ENCODE data around the gene PAEP.

The PAEP gene

DNA sequence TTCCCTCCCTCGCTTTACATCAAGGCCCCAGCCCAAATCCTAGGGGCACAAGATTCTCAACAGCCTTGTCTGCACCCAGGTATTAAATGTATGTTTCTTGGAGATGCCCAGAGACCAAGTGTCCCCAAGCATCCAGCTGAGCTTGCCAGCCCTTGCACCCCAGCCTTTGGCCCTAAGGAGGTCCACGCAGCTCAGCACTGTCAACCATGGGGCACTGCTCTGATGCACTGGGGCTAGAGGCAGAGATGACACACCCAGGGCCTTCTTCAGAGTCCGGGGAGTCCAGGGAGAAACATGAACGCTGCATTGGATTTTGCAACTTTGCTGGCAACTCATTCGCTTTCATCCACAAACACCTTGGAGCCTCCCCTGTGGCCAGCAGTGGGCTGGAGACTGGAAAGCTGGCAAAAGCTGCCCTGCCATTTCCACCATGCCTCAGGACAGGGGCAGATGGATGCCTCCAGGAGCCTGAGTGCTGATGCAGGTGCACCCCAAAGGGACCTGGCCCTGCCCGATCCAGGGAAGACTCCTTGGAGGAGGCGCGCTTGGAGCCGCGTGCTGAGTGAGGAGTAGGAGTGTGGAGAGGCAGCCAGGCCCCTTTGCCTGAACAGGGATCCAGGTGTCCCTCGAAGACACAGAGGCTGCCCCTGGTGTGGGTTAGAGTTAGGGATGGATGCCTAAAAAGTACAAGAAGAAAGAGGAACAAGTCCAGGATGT is 19.3 kb downstream of the PAEP start:
- DNase-seq, result no peak

DNA sequence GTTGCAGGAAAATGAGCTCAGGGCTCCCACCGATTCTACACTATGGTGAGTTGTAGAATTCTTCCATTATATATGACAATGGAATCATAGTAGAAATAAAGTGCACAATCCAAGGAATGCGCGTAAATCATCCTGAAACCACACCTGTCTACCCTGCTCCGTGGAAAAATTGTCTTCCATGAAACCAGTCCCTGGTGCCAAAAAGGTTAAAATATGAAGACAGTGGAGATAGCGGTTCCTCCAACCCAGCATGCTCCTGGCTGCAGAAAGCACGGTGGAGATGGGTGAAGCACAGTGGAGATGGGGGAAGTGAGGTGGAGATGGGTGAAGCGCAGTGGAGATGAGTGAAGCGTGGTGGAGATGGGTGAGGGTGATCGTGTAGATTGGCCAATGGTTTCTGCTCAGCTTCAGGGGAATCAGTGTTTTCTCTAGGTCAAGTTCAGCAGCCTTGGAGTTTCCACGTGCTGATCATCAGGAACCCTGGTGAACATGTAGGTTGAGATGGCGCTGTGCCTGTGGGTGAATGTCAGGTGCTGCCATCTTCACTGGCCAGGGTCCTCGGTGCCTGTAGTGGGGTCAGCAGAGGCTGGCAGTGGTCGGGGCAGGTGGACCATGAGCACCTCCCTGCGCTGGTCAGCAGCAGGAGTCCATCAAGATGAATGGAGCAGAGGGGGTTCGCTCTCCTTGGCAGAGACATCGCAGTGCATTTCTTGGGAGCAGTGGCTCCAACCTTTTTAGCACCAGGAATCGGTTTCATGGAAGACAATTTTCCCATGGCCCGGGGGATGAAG is 20.3 kb downstream of the PAEP start:
- DNase-seq, result no peak

DNA sequence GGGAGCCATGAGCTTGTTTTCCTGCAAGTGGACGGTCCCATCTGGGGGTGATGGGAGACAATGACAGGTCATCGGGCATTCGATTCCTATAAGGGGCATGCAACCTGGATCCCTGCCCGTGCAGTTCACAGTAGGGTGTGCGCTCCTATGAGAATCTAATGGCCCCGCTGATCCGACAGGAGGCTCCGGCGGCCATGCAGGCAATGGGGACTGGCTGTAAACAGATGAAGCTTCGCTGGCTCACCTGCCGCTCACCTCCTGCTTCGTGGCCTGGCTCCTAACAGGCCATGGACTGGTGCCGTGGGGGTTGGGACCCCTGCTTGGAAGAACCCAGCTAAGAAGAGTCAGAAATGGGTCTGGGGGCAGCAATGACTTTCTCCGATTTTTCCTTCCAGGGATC is 21.0 kb downstream of the PAEP start:
- DNase-seq, result no peak

DNA sequence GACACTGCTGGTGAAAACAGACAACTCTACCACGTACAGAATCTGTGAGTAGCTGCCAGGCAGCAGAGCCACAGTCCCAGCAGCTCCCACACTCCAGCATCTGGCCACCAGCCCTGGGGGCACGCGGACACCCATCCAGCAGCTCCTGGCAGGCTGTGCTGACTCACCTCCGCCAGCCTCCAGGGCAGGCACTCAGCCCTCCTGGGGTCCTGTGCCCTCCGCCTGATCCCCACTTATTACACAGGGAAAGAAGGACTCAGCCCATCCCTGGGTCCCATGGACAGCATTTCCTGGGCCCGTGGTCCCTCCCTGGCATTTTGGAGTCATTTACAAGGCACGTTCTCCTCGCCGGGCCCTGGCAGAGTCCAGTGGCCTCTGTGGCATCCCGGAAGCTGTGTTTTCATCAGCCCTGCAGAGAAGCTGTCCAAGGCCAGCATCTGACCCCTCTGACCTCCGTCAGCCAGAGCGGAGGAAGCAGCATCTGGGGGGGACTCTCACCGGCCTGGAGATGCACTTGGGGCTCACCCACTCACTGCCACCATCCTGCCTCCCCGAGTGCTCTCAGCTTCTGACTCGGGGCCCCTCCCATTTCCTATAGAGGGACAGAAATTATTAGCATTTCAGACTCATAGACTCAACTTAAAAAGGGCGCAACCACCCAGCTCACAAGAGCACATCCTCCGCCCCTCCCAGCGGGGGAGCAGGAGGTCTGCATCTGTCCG is 21.6 kb downstream of the PAEP start:
- no peak for DNase-seq

DNA sequence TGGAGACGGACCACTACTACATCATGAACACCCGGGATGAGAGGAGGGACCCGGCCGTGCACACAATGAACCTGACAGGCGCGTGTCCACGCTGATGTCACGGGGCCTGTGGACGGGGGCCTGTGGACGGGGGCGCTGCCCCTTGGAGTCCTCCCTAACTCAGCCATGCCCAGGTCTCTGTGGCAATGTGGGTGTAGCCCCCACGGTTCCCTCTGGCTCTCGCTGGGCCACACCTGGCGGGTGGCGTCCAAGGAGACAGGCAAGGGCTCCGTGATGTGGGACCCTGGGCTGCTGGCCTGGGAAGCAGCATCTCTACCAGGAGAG is 22.1 kb downstream of the PAEP start:
- no peak for DNase-seq

DNA sequence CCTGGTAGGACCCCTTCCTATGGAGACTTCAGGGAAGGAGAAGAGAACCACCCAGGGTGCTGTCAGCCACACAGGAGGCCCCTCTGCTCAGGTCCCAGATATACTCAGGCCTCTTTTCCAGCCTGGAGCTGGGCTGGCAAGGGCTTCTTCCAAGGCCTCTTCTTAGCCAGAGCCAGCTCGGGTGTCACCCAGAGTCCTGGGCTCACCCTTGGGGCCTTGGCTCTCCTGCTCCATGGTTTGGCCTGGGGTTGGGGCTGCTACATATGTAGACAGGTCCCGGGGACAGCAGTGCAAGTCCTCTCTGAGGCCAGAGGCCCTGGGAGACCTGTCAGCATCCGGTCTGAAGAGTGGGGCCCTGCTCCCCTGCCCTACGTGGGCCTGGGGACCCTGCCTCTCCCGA is 22.8 kb downstream of the PAEP start:
- no peak for DNase-seq

DNA sequence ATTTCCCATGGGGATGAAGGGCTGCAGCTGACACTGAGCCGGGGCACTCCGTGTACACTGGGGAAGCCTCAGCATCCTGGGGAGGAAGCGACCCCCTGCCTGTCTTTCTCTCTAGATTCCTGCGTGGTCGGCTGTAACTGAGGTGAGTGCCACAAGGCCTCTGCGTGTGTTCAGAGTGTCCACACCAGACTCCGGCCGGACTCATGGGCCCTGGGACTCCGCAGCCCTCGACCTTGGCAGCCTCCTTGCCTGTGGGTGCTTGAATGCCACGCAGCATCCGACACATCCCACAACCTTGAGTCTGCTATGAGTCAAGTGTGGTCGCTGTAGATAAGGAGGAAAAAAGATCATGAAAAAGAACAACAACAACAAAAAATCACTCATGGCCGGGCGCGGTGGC is 23.4 kb downstream of the PAEP start:
- no peak for DNase-seq

DNA sequence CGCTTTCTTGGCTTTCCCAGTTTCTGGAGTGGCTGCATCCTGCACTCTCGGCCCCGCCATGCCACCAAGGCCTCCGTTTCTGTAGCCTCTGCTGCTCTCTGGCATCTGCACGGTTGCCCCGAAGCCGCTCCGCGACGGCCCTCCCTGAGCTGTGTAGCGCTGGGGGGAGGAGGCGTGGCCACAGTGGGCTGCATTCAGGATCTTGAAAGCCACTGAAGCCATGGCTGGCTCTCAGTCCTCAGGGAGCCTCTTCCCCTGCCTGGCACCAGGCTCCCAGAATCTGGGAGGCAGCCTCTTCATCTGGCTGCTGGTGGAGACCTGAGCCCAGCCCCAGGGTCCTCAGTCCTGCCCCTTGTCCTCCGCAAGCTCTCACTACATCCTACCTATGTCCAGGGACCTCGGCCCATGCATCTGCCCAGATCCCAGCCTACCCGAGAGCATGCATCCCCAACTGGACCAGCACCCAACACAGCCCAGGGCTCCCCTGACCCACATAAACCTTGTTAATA is 25.1 kb downstream of the PAEP start:
- no peak for DNase-seq

DNA sequence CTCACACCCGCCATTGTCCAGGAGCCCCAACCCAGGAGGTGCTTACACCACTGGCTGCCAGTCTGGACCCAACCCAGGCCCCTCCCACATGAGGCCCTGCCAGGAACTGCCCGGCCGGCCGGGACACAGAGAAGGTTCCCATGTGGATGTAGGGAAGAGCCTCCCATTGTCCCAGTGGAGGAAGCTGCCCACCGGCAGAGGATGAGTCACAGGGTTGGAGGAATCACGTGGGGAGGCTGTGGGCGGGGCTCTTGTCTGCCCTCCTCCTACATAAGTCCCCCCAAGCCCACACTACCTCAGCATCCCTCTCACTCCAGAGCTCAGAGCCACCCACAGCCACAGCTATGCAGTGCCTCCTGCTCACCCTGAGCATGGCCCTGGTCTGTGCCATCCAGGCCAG is 26.1 kb downstream of the PAEP start:
- DNase-seq, result no peak

DNA sequence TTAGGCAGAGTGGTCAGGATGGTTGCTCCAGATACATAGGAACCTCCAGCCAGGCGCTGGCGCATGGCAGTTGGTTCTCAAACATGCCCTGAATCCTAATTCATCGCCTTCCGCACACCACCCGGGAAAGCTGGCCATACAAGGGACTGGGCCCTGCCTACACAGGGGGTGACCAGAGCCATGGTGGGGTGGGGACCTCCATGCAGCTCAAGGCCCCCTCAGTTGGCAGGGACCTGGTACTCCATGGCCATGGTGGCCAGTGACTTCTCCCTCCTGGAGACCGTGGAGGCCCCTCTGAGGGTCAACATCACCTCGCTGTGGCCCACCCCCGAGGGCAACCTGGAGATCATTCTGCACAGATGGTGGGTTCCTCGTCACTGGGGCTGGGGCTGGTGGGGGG is 26.8 kb downstream of the PAEP start:
- no peak for DNase-seq

DNA sequence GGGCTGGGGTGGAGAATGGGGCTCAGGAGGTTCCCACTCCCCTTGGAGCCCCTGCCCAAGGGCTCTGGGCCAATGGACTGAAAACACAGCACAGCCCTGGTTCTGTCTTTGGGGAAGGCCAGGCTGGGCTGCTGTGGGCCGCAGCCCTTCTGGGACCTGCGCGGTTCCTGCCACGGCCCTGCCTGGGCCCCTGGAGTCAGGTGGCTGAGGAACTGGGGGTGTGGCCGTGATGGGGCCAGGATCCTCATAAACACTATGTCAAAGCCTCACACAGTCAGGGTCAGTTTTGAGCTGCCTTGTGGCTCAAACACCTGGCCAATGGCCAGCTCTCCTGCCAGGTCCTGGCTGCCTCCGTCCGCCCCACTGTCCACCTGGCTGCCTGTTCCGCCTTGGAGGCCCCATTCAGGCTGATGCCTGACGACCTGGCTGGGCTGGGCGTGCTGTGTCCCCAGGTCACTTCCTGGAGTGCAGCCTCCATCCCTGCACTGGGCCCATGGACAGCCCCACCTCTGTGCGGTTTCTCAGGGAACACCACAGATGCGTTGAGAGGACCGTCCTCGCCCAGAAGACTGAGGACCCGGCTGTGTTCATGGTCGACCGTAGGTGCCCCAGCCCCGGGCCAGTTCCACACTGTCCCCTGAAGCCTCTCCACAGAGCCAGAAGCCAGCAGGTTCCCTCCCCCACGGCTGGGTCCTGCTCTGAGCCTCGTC is 27.5 kb downstream of the PAEP start:
- no peak for DNase-seq

DNA sequence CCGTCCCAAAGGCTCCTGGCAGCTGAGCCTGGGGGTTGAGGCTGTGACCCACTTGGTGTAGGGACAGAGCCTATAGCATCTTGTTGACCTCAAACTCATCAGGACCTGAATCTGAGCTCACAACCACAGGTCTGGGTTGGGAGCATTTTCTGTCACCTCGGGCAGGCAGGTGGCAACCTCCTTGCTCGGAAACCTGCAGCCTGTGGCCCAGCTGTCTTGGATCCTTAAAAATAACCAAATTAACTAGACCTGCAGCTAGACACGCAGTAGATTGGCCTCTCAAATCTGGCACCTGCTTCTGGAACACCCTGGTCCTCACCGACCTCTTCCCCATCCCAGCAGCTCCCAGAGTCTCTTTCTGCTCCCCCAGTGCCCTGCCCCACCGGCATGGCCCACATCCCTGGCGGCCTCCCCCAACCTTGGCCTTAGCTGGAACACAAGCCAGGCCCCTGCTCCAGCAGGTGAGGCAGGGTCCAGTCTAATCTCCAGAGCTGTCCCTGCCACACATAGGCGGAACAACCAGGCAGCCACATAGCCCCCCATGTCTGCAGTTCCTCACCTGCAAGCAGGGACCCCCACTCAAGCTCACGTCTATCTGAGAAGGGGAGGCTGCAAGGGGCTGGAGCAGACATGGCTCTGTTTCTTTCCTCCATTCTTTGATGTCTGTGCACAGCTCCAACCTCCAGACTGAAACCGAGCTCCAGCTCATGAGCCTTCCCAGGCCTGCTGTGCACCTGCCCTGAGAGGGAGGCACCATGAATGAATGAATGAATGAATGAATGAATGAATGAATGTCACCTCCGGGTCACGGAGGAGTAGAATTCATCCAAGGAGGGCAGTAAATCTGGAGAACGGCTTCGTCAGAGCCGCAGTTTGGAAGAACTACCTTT is 28.3 kb downstream of the PAEP start:
- no peak for DNase-seq

DNA sequence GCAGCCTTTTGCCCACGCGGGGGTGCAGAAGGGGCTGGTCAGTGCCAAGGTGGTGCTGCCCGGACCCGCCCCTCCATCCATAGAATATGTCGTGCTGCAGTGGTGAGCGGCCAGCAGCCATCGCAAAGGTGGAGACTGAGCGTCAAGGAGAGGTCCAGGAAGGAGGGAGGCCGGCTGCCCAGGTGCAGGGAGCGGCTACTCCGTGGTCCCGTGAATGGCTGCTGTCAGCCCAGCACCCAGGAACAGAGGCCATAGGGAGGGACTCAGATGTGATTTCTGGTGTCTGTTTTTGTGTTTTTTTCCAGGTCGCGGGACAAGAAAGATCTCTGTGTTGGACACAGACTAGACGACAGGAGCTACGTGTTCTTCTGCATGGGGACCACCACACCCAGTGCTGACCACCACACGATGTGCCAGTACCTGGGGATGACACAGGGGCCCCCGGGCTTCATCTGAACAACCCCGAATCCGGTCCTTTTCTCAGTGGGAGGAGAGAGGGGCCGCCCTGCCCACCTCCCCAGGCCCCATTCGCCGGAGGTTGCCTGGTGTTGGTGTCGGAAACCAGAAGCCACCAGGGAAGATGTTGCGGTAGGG is 29.0 kb downstream of the PAEP start:
- DNase-seq, result no peak

DNA sequence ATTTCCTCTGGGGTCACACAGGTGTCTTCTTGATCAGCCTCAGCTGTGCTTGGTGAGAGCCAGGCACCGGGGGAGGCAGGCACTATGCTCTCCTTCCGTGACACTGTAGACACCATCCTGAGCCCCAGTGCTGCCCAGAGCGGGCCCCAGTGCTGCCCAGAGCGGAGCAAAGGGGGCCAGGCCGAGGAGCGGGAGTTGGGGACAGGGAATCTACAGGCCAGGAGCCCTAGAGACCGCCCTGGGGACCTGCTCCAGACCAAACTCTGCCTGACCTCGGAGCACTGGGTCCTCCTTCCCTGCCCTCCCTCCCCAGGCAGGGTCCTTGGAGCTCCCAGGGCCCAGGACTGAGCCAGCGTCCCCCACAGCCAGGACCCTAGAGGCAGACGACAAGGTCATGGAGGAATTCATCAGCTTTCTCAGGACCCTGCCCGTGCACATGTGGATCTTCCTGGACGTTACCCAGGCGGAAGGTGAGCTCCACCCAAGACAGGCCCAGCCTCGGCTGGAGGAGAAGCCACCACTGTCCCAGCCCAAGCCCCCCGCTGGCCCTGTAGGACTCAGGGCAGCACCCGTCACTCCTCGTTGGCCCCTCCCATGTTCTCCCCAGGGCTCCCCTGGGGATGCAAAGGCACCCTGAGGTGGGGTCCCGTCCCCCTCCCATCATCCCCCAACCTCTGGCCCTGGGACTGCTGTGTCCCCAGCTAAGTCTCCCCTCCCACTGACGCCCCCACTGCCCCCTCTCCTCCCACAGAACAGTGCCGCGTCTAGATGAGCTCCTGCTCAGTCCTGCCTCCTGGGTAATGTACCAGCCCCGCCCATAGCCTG is 30.2 kb downstream of the PAEP start:
- no peak for DNase-seq

DNA sequence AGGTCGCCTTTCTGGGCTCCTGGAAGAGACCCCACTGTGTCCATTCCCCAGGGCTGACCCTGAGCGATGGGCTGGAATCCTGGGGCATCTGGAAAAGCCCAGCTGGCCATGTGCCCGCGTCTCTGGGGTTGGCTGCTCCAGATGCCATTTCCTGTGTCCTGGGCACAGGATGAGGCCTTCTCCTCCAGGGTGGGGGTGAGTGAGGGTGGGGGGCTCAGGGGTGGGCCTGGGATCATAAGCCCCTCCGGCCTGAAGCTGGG is 30.7 kb downstream of the PAEP start:
- DNase-seq, result no peak

DNA sequence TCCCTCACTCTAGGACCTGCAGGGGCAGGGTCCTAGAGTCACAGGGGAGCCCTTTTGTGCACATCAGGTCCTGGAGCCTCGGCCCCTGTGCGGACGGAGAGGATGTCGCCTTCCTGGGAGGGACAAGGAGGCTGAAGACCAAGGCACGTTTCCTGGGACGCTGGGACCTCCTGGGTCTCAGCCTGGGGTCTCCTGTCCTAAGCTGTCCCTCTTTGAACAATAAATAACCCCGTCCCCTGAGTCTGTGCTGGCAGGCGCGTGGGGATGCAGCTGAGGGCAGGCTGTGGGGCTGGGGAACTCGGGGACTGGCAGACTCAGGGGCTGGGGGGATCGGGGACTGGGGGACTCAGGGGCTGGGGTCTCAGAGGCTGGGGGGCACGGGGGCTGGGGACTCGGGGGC is 31.1 kb downstream of the PAEP start:
- no peak for DNase-seq

DNA sequence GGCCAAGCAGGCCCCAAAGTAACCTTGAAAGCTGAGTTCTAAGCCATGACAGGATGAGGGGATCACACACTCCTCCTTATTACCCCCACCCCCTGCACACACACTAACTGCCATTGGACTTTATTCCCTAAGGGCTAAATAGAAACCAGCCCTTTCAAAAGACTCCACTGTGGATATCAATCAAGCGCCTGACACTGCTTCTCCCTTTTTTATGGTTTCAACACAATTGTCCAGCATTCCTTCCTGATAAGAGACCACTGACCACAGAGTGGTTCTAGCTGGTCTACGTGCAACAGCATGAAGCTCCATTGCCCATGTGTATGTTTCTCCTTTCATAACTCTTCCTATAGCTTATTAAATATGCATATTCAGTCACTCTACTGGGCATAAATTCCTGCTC is 34.7 kb downstream of the PAEP start:
- DNase-seq, result no peak

DNA sequence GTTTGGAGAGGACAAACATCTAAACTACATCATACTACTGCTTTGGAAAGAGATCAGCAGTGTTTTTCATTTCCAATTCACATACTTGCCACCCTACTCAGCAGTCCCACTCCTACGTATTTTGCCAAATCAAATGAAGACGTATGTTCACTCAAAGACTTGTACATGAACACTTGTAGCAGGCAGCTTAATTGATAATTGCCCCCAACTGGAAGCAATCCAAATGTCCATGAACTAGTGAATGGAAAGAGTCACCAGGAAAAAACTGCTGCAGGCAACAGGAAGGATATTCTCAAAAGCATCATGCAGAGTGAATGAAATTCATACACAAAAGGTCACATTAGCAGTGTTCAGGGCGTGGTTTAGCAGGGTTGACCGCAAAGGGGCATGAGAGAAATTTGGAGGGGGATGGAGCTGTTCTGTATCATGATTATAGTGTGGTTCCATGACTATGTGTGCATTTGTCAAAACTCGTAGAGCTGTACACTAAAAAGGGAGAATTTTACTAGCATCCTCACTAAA is 38.8 kb downstream of the PAEP start:
- no peak for DNase-seq

DNA sequence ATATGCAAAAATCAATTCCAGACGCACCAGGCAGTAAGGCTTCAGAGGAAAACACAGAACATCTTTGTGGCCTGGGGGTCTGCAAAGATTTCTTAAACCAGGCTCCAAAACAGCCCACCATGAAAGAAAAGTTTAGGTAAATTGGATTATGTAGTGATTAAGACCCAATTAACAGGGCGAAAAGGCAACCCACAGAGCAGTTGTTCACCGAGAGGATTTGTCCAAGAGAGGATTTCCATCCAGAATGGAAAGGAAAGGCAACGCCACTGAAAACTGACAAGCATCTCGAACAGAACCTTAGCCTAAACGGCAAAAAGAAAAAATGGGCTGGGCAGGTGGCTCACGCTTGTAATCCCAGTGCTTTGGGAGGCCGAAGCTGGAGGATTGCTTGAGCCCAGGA is 40.4 kb downstream of the PAEP start:
- DNase-seq, result no peak

DNA sequence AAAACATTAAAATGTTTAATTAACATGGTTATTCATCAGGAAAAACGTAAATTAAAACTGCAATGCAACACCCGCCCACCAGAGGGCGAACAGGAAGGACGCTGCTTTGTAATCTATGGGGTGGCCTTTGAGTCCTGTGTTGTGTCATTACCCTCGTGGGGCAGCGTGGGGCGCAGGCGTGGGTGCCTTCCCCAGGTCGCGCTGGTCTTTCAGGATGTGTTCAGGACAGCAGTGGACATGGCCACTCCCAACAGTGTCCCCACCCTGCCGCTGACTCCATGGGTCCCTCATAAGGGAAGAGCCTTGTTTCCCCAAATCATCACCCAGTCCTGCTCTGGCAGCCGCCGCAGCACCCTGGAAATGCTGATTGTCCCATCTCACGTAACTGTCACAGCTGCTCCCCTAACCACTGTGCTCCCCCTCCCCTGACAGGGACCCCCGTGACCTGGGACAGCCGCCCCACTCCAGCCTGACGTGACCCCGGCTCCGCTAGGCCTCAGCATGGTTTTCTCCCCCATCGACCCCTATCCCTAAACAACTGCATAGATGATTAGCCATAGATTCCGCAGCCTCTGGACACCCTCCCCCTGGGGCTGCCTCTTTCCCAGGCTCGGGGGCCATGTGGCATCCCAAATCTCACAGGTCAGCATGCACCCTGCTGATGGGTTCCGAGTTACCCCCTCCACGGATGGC is 41.4 kb downstream of the PAEP start:
- no peak for DNase-seq

All from NCI-H510A (cell line).